Measurements from ENCODE around the gene ENAM. TPM values are rescaled to one million over a fixed set of nuclear protein-coding genes. Genes with fewer than 3 reads are reported as not detected.

ENAM gene
- total and polyA plus RNA-seq, 9 of the 15 experiments (the other 6 are each of a cell fraction or from before 2014, with no cell fraction given), result 0.04 to 0.09 (median 0.04) TPM; not detected in 6

GRCh38 chr4:70678383-70678999 is 49.9 kb downstream of the ENAM start:
- no peak for TF ChIP-seq SMARCE1 (IDR thresholded peaks at IDR 0.05)
- TF ChIP-seq GTF2A2 (tag; IDR thresholded peaks at IDR 0.05), result no peak
- TF ChIP-seq, protein P1, sequence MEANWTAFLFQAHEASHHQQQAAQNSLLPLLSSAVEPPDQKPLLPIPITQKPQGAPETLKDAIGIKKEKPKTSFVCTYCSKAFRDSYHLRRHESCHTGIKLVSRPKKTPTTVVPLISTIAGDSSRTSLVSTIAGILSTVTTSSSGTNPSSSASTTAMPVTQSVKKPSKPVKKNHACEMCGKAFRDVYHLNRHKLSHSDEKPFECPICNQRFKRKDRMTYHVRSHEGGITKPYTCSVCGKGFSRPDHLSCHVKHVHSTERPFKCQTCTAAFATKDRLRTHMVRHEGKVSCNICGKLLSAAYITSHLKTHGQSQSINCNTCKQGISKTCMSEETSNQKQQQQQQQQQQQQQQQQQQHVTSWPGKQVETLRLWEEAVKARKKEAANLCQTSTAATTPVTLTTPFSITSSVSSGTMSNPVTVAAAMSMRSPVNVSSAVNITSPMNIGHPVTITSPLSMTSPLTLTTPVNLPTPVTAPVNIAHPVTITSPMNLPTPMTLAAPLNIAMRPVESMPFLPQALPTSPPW (CRISPR knock-in tag; IDR thresholded peaks at IDR 0.05), result no peak
- TF ChIP-seq FOXJ2 (tag; IDR thresholded peaks at IDR 0.05), result no peak
- TF ChIP-seq HOXB6 (CRISPR knock-in tag; IDR thresholded peaks at IDR 0.05; ENCODE audit: borderline replicate concordance), result no peak
- TF ChIP-seq POLR2A (conservative IDR thresholded peaks at IDR 0.05), result no peak
- no peak for TF ChIP-seq MTA3 (IDR thresholded peaks at IDR 0.05; ENCODE audit: borderline replicate concordance)
- no peak for TF ChIP-seq SNRNP70 (optimal IDR thresholded peaks at IDR 0.05; ENCODE audit: low read depth, low read length)
- no peak for TF ChIP-seq BRD9 (IDR thresholded peaks at IDR 0.05; ENCODE audit: low read depth, partially characterized antibody)
- TF ChIP-seq ZNF253 (CRISPR knock-in tag; conservative IDR thresholded peaks at IDR 0.05), result no peak
- TF ChIP-seq, protein P2, sequence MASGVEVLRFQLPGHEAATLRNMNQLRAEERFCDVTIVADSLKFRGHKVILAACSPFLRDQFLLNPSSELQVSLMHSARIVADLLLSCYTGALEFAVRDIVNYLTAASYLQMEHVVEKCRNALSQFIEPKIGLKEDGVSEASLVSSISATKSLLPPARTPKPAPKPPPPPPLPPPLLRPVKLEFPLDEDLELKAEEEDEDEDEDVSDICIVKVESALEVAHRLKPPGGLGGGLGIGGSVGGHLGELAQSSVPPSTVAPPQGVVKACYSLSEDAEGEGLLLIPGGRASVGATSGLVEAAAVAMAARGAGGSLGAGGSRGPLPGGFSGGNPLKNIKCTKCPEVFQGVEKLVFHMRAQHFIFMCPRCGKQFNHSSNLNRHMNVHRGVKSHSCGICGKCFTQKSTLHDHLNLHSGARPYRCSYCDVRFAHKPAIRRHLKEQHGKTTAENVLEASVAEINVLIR (CRISPR knock-in tag; IDR thresholded peaks at IDR 0.05), result no peak
- CTCF ChIA-PET (ENCODE audit: low intra/inter-chr PET ratio), result no interaction called here
- ATAC-seq, result no peak
- Histone ChIP-seq H3K79me2 (ENCODE audit: control insufficient read depth, insufficient read depth, low read length) (no peaks in the 10 kb centered on the region), H3K4me2 (ENCODE audit: insufficient read depth, low read length) (no peak overlapping the region), H3K27ac (ENCODE audit: extremely low read depth, low read depth, low read length) (no peak overlapping the region), H3K27me3 (ENCODE audit: control insufficient read depth in 2 of 2, insufficient read depth in 2 of 2, low read length in 2 of 2) (no peaks in the 10 kb centered on the region), H2AFZ (ENCODE audit: low read depth, low read length) (no peak overlapping the region), H3K4me3 (no peak overlapping the region), H3K9ac (ENCODE audit: insufficient read depth in 1 of 2, low read depth in 2 of 2, low read length in 2 of 2) (no peak overlapping the region), H3K4me1 (replicated peaks in 1 of 2; ENCODE audit: control insufficient read depth in 2 of 2, insufficient read depth in 2 of 2, low read length in 2 of 2) (no peaks in the 10 kb centered on the region), H3K36me3 (ENCODE audit: control insufficient read depth, insufficient read depth, low read length) (no peaks in the 10 kb centered on the region), H3K9me1 (ENCODE audit: control insufficient read depth, insufficient read depth, low read length) (no peaks in the 10 kb centered on the region), H4K20me1 (replicated peaks; ENCODE audit: control insufficient read depth, insufficient read depth, low read length) (no peaks in the 10 kb centered on the region), H3K9me3 (replicated peaks; ENCODE audit: control insufficient read depth, insufficient read depth, low read depth, low read length) (no peaks in the 10 kb centered on the region)
- in situ Hi-C loops (cut with MboI) (no loop called here), intact Hi-C loops (cut with micrococcal nuclease) (no loop called here)
- no TSS peak for BruUV-seq (replicated peaks)
- 47% methylated on average over 1 of the region's 1 CpG for WGBS (ENCODE audit: insufficient coverage, low coverage, missing lambda C conversion rate)
- POLR2A ChIA-PET, result no interaction called here
- no peak for FAIRE-seq
- no peak for DNase-seq (ENCODE audit: extremely low read depth in 1 of 4, low spot score in 3 of 4)

Data from K562 (cell line).